Stimulated activated memory B cell treated with anti-CD40 and anti-IgM and Interleukin-4, amounts not matched to agents 10 μg/mL and 1 μg/mL and 100 μg/mL, for 72 hours (primary cell): ENCODE results near the gene CEACAM1.
A peak's percentile ranks its signal among the peaks of the same experiment; 100 is the strongest.

Experiments used
- ATAC-seq: fragments of 150-1000 bp; cut with Tn5 transposase; 2 replicates; pipeline ENCODE4 v1.10.0; 2021
- H3K27ac Mint-ChIP-seq: one replicate; pipeline ENCODE4 v1.8.0; 2022; ENCODE audit warnings: mild to moderate bottlenecking, mixed read lengths
- H3K27me3 Mint-ChIP-seq: one replicate; pipeline ENCODE4 v1.8.0; 2022; ENCODE audit warnings: mixed read lengths
- H3K36me3 Mint-ChIP-seq: one replicate; pipeline ENCODE4 v1.8.0; 2022; ENCODE audit warnings: mixed read lengths
- H3K4me1 Mint-ChIP-seq: one replicate; pipeline ENCODE4 v1.8.0; 2022; ENCODE audit warnings: mixed read lengths
- H3K4me3 Mint-ChIP-seq: one replicate; pipeline ENCODE4 v1.8.0; 2022; ENCODE audit warnings: mild to moderate bottlenecking, moderate library complexity, mixed read lengths
- H3K9me3 Mint-ChIP-seq: one replicate; pipeline ENCODE4 v1.8.0; 2022; ENCODE audit warnings: mixed read lengths

CEACAM1 gene

GRCh38 chr19:42478765-42479311 is 49.4 kb downstream of the CEACAM1 start:
- Mint-ChIP-seq H3K4me1 (peaks cover 19% of the 10 kb centered on the region), H3K36me3 (no peaks in the 10 kb centered on the region), H3K27me3 (no peaks in the 10 kb centered on the region), H3K9me3 (no peaks in the 10 kb centered on the region), H3K4me3 (no peak overlapping the region), H3K27ac (no peak overlapping the region)
- no peak for ATAC-seq

GRCh38 chr19:42477933-42478332 is 50.3 kb downstream of the CEACAM1 start:
- Mint-ChIP-seq H3K36me3 (no peaks in the 10 kb centered on the region), H3K27ac (no peak overlapping the region), H3K4me1 (peaks cover 19% of the 10 kb centered on the region), H3K27me3 (no peaks in the 10 kb centered on the region), H3K9me3 (no peaks in the 10 kb centered on the region), H3K4me3 (no peak overlapping the region)
- no peak for ATAC-seq

- Mint-ChIP-seq H3K27me3 (no peaks in the 10 kb centered on the region), H3K9me3 (no peaks in the 10 kb centered on the region), H3K4me1 (peaks cover 19% of the 10 kb centered on the region), H3K36me3 (no peaks in the 10 kb centered on the region), H3K27ac (no peak overlapping the region), H3K4me3 (no peak overlapping the region)
- no peak for ATAC-seq
Observed at GRCh38 chr19:42477117-42477516, 51.2 kb downstream of the CEACAM1 start.

- Mint-ChIP-seq H3K4me3 (no peak overlapping the region), H3K4me1 (peaks cover 2% of the 10 kb centered on the region), H3K27me3 (no peaks in the 10 kb centered on the region), H3K36me3 (no peaks in the 10 kb centered on the region), H3K27ac (no peak overlapping the region), H3K9me3 (no peaks in the 10 kb centered on the region)
- ATAC-seq: no peak
Observed at GRCh38 chr19:42475366-42475765, 52.9 kb downstream of the CEACAM1 start.

- Mint-ChIP-seq H3K36me3 (no peaks in the 10 kb centered on the region), H3K9me3 (no peaks in the 10 kb centered on the region), H3K4me1 (peaks cover 4% of the 10 kb centered on the region), H3K4me3 (no peak overlapping the region), H3K27ac (no peak overlapping the region), H3K27me3 (no peaks in the 10 kb centered on the region)
- no peak for ATAC-seq
Observed at GRCh38 chr19:42474743-42475142, 53.5 kb downstream of the CEACAM1 start.

DNA sequence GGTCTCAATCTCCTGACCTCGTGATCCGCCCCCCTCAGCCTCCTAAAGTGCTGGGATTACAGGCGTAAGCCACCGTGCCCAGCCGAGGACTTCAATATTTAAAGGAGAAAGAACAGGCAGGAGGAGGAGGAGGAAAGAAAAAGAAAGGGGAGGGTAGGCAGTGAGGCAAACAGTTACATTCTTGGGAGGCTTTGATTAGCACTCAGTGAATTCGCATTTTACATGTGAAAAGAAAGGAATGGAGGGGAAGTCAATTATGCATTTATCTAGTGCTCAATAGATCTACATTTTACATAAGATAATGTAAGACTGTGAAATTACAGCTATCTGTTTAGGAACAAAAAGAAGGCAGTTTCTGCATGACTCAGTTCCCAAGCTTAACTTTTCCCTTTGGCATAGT is 54.6 kb downstream of the CEACAM1 start:
- peaks cover 7% of the 10 kb centered on the region for H3K4me1 Mint-ChIP-seq
- no peaks in the 10 kb centered on the region for H3K27me3 Mint-ChIP-seq
- ATAC-seq: no peak
- no peak overlapping the region for H3K4me3 Mint-ChIP-seq
- H3K9me3 Mint-ChIP-seq: no peaks in the 10 kb centered on the region
- no peaks in the 10 kb centered on the region for H3K36me3 Mint-ChIP-seq
- H3K27ac Mint-ChIP-seq: no peak overlapping the region

GRCh38 chr19:42472402-42473147 is 55.7 kb downstream of the CEACAM1 start:
- Mint-ChIP-seq H3K36me3 (no peaks in the 10 kb centered on the region), H3K27ac (no peak overlapping the region), H3K9me3 (no peaks in the 10 kb centered on the region), H3K4me3 (no peak overlapping the region), H3K27me3 (no peaks in the 10 kb centered on the region), H3K4me1 (peaks cover 7% of the 10 kb centered on the region)
- ATAC-seq: no peak

- H3K4me3 Mint-ChIP-seq: no peak overlapping the region
Observed at GRCh38 chr19:42471554-42472249, 56.6 kb downstream of the CEACAM1 start.

GRCh38 chr19:42469311-42470235 is 58.7 kb downstream of the CEACAM1 start:
- no peak for ATAC-seq
- Mint-ChIP-seq H3K4me1 (peaks cover 37% of the 10 kb centered on the region), H3K9me3 (no peaks in the 10 kb centered on the region), H3K4me3 (no peak overlapping the region), H3K27ac (peak overlapping the region; percentile 9), H3K36me3 (no peaks in the 10 kb centered on the region), H3K27me3 (no peaks in the 10 kb centered on the region)

More at GRCh38 chr19:42471554-42472249, 56.6 kb downstream of the CEACAM1 start:
- Mint-ChIP-seq H3K27me3 (no peaks in the 10 kb centered on the region), H3K27ac (no peak overlapping the region), H3K9me3 (no peaks in the 10 kb centered on the region), H3K36me3 (no peaks in the 10 kb centered on the region), H3K4me1 (peaks cover 15% of the 10 kb centered on the region)
- ATAC-seq: no peak

- H3K4me1 Mint-ChIP-seq: peaks cover 40% of the 10 kb centered on the region
- ATAC-seq: no peak
- H3K36me3 Mint-ChIP-seq: no peaks in the 10 kb centered on the region
- no peak overlapping the region for H3K27ac Mint-ChIP-seq
- no peaks in the 10 kb centered on the region for H3K27me3 Mint-ChIP-seq
- H3K4me3 Mint-ChIP-seq: no peak overlapping the region
- H3K9me3 Mint-ChIP-seq: no peaks in the 10 kb centered on the region
Observed at GRCh38 chr19:42468273-42468796, 59.9 kb downstream of the CEACAM1 start.

DNA sequence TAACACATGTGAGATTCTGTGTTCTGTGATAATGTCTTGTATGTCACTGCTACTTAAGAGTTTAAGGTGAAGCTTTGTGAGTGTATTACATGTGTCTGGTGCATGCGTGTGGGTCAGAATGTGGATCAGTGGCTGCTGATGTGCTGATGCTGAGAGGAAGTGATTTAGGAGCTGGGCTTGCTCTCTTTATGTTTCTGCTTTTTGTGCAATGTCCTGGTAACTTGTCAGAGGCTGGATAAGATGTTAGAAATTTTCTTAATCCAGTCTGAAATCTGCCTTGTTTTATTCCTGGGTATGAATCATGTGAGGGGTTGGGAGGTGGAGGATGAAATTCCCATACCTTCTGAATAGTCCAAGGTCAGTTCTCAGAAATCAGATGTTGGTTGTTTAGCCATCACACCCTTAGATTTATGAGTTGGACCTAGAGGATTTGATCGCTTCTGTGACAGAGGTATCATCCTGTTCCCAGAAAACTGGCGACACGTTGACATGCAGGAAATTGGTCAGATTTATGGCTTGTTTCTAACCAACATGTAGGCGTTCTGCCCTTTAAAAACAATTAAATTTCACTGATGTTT is 61.0 kb downstream of the CEACAM1 start:
- Mint-ChIP-seq H3K36me3 (no peaks in the 10 kb centered on the region), H3K27me3 (no peaks in the 10 kb centered on the region), H3K4me3 (no peak overlapping the region), H3K27ac (peak overlapping the region; percentile 64), H3K9me3 (no peaks in the 10 kb centered on the region), H3K4me1 (peaks cover 49% of the 10 kb centered on the region)
- no peak for ATAC-seq

- peaks cover 51% of the 10 kb centered on the region for H3K4me1 Mint-ChIP-seq
- no peaks in the 10 kb centered on the region for H3K9me3 Mint-ChIP-seq
- no peaks in the 10 kb centered on the region for H3K27me3 Mint-ChIP-seq
- H3K36me3 Mint-ChIP-seq: no peaks in the 10 kb centered on the region
- no peak overlapping the region for H3K4me3 Mint-ChIP-seq
- peak overlapping the region; percentile 64 for H3K27ac Mint-ChIP-seq
- ATAC-seq: no peak
Observed at GRCh38 chr19:42466521-42467182, 61.6 kb downstream of the CEACAM1 start.

GRCh38 chr19:42465827-42466280 is 62.4 kb downstream of the CEACAM1 start:
- H3K4me1 Mint-ChIP-seq: peaks cover 51% of the 10 kb centered on the region
- ATAC-seq: peak; percentile 97
- H3K27ac Mint-ChIP-seq: peak overlapping the region; percentile 64
- H3K27me3 Mint-ChIP-seq: no peaks in the 10 kb centered on the region
- H3K36me3 Mint-ChIP-seq: no peaks in the 10 kb centered on the region
- H3K4me3 Mint-ChIP-seq: no peak overlapping the region
- no peaks in the 10 kb centered on the region for H3K9me3 Mint-ChIP-seq

DNA sequence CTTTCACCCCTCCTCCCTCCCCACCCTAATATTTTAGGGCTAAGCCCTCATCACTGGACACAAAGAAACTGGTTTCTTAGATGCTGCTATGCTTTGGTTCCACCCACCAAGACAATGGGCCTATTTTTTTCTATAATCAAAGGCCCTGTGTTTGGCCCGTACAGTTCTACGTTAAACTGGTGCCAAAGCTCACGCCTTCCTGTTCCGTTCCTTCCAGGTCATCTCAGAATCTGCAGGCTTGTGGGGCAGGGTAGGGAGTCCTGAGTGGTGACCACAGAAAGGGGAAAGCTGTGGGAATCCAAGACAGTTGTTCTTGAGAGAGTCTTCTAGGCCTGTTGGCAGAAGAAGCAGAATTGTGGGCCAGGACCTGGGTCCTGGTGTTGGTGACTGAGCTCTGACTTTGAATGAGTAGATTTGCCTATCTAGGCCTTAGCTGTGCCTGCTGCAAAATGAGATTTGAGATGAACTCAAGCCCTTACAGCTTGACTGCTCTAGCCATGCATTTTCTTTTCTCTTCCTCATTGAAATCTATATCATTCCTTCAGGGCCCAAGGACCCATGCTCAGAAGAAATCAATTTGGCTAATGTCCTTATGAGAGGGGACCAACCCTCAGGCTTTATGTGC is 66.5 kb downstream of the CEACAM1 start:
- no peak overlapping the region for H3K27ac Mint-ChIP-seq

More for the DNA sequence above, 66.5 kb downstream of the CEACAM1 start:
- peaks cover 37% of the 10 kb centered on the region for H3K4me1 Mint-ChIP-seq
- ATAC-seq: no peak
- H3K4me3 Mint-ChIP-seq: no peak overlapping the region
- no peaks in the 10 kb centered on the region for H3K27me3 Mint-ChIP-seq
- no peaks in the 10 kb centered on the region for H3K36me3 Mint-ChIP-seq
- no peaks in the 10 kb centered on the region for H3K9me3 Mint-ChIP-seq
